ENCODE results near the gene CASK.

Gene CASK

GRCh38 chrX:41913476-41913875 is 9.9 kb downstream of the CASK start:
- Histone ChIP-seq H3K27me3 (replicated peaks; ENCODE audit: control insufficient read depth, insufficient read depth, low read length, poor library complexity, severe bottlenecking) (no peaks in the 10 kb centered on the region), H3K4me1 (ENCODE audit: control insufficient read depth, insufficient read depth, low read length, poor library complexity, severe bottlenecking) (peaks cover 7% of the 10 kb centered on the region), H3K4me3 (ENCODE audit: insufficient read depth, low read depth, low read length, poor library complexity, severe bottlenecking) (no peak overlapping the region), H3K9me3 (ENCODE audit: control insufficient read depth, low read length) (no peaks in the 10 kb centered on the region), H3K27ac (ENCODE audit: insufficient read depth, low read length, poor library complexity, severe bottlenecking) (no peak overlapping the region), H3K36me3 (ENCODE audit: control insufficient read depth, insufficient read depth, low read length) (no peaks in the 10 kb centered on the region)
- no peak for DNase-seq

GRCh38 chrX:41912923-41913322 is 10.4 kb downstream of the CASK start:
- Histone ChIP-seq H3K9me3 (ENCODE audit: control insufficient read depth, low read length) (no peaks in the 10 kb centered on the region), H3K27ac (ENCODE audit: insufficient read depth, low read length, poor library complexity, severe bottlenecking) (no peak overlapping the region), H3K4me1 (ENCODE audit: control insufficient read depth, insufficient read depth, low read length, poor library complexity, severe bottlenecking) (peaks cover 7% of the 10 kb centered on the region), H3K4me3 (ENCODE audit: insufficient read depth, low read depth, low read length, poor library complexity, severe bottlenecking) (no peak overlapping the region), H3K36me3 (ENCODE audit: control insufficient read depth, insufficient read depth, low read length) (no peaks in the 10 kb centered on the region), H3K27me3 (replicated peaks; ENCODE audit: control insufficient read depth, insufficient read depth, low read length, poor library complexity, severe bottlenecking) (no peaks in the 10 kb centered on the region)
- no peak for DNase-seq

- no peaks in the 10 kb centered on the region for H3K36me3 ChIP-seq (ENCODE audit: control insufficient read depth, insufficient read depth, low read length)
- H3K4me1 ChIP-seq (ENCODE audit: control insufficient read depth, insufficient read depth, low read length, poor library complexity, severe bottlenecking), result no peaks in the 10 kb centered on the region
- no peak for DNase-seq
Measured at GRCh38 chrX:41909068-41909467, 14.3 kb downstream of the CASK start.

GRCh38 chrX:41906515-41907187 is 16.7 kb downstream of the CASK start:
- Histone ChIP-seq H3K27me3 (replicated peaks; ENCODE audit: control insufficient read depth, insufficient read depth, low read length, poor library complexity, severe bottlenecking) (no peaks in the 10 kb centered on the region), H3K9me3 (ENCODE audit: control insufficient read depth, low read length) (no peaks in the 10 kb centered on the region), H3K36me3 (ENCODE audit: control insufficient read depth, insufficient read depth, low read length) (no peaks in the 10 kb centered on the region), H3K4me3 (ENCODE audit: insufficient read depth, low read depth, low read length, poor library complexity, severe bottlenecking) (no peak overlapping the region), H3K27ac (ENCODE audit: insufficient read depth, low read length, poor library complexity, severe bottlenecking) (no peak overlapping the region), H3K4me1 (ENCODE audit: control insufficient read depth, insufficient read depth, low read length, poor library complexity, severe bottlenecking) (no peaks in the 10 kb centered on the region)
- no peak for DNase-seq

More at GRCh38 chrX:41909068-41909467, 14.3 kb downstream of the CASK start:
- no peaks in the 10 kb centered on the region for H3K9me3 ChIP-seq (ENCODE audit: control insufficient read depth, low read length)
- no peak overlapping the region for H3K27ac ChIP-seq (ENCODE audit: insufficient read depth, low read length, poor library complexity, severe bottlenecking)
- no peaks in the 10 kb centered on the region for H3K27me3 ChIP-seq (replicated peaks; ENCODE audit: control insufficient read depth, insufficient read depth, low read length, poor library complexity, severe bottlenecking)
- no peak overlapping the region for H3K4me3 ChIP-seq (ENCODE audit: insufficient read depth, low read depth, low read length, poor library complexity, severe bottlenecking)

- Histone ChIP-seq H3K36me3 (ENCODE audit: control insufficient read depth, insufficient read depth, low read length) (no peaks in the 10 kb centered on the region), H3K4me3 (ENCODE audit: insufficient read depth, low read depth, low read length, poor library complexity, severe bottlenecking) (no peak overlapping the region), H3K4me1 (ENCODE audit: control insufficient read depth, insufficient read depth, low read length, poor library complexity, severe bottlenecking) (no peaks in the 10 kb centered on the region), H3K9me3 (ENCODE audit: control insufficient read depth, low read length) (no peaks in the 10 kb centered on the region), H3K27me3 (replicated peaks; ENCODE audit: control insufficient read depth, insufficient read depth, low read length, poor library complexity, severe bottlenecking) (no peaks in the 10 kb centered on the region), H3K27ac (ENCODE audit: insufficient read depth, low read length, poor library complexity, severe bottlenecking) (no peak overlapping the region)
- DNase-seq, result no peak
Measured at GRCh38 chrX:41903544-41903943, 19.8 kb downstream of the CASK start.

- H3K9me3 ChIP-seq (ENCODE audit: control insufficient read depth, low read length), result no peaks in the 10 kb centered on the region
Measured at GRCh38 chrX:41900321-41900720, 23.0 kb downstream of the CASK start.

GRCh38 chrX:41895826-41896225 is 27.5 kb downstream of the CASK start:
- H3K36me3 ChIP-seq (ENCODE audit: control insufficient read depth, insufficient read depth, low read length), result no peaks in the 10 kb centered on the region
- no peak overlapping the region for H3K4me3 ChIP-seq (ENCODE audit: insufficient read depth, low read depth, low read length, poor library complexity, severe bottlenecking)
- DNase-seq, result no peak
- H3K27ac ChIP-seq (ENCODE audit: insufficient read depth, low read length, poor library complexity, severe bottlenecking), result no peak overlapping the region
- no peaks in the 10 kb centered on the region for H3K9me3 ChIP-seq (ENCODE audit: control insufficient read depth, low read length)
- no peaks in the 10 kb centered on the region for H3K27me3 ChIP-seq (replicated peaks; ENCODE audit: control insufficient read depth, insufficient read depth, low read length, poor library complexity, severe bottlenecking)
- H3K4me1 ChIP-seq (ENCODE audit: control insufficient read depth, insufficient read depth, low read length, poor library complexity, severe bottlenecking), result no peaks in the 10 kb centered on the region

More at GRCh38 chrX:41900321-41900720, 23.0 kb downstream of the CASK start:
- H3K4me3 ChIP-seq (ENCODE audit: insufficient read depth, low read depth, low read length, poor library complexity, severe bottlenecking), result no peak overlapping the region
- H3K4me1 ChIP-seq (ENCODE audit: control insufficient read depth, insufficient read depth, low read length, poor library complexity, severe bottlenecking), result no peaks in the 10 kb centered on the region
- no peak overlapping the region for H3K27ac ChIP-seq (ENCODE audit: insufficient read depth, low read length, poor library complexity, severe bottlenecking)
- no peak for DNase-seq
- no peaks in the 10 kb centered on the region for H3K36me3 ChIP-seq (ENCODE audit: control insufficient read depth, insufficient read depth, low read length)
- no peaks in the 10 kb centered on the region for H3K27me3 ChIP-seq (replicated peaks; ENCODE audit: control insufficient read depth, insufficient read depth, low read length, poor library complexity, severe bottlenecking)

GRCh38 chrX:41890026-41890423 is 33.3 kb downstream of the CASK start:
- Histone ChIP-seq H3K4me3 (ENCODE audit: insufficient read depth, low read depth, low read length, poor library complexity, severe bottlenecking) (no peak overlapping the region), H3K4me1 (ENCODE audit: control insufficient read depth, insufficient read depth, low read length, poor library complexity, severe bottlenecking) (no peaks in the 10 kb centered on the region), H3K27me3 (replicated peaks; ENCODE audit: control insufficient read depth, insufficient read depth, low read length, poor library complexity, severe bottlenecking) (no peaks in the 10 kb centered on the region), H3K36me3 (ENCODE audit: control insufficient read depth, insufficient read depth, low read length) (no peaks in the 10 kb centered on the region), H3K9me3 (ENCODE audit: control insufficient read depth, low read length) (no peaks in the 10 kb centered on the region), H3K27ac (ENCODE audit: insufficient read depth, low read length, poor library complexity, severe bottlenecking) (no peak overlapping the region)
- DNase-seq, result no peak

- Histone ChIP-seq H3K27ac (ENCODE audit: insufficient read depth, low read length, poor library complexity, severe bottlenecking) (no peak overlapping the region), H3K27me3 (replicated peaks; ENCODE audit: control insufficient read depth, insufficient read depth, low read length, poor library complexity, severe bottlenecking) (no peaks in the 10 kb centered on the region), H3K9me3 (ENCODE audit: control insufficient read depth, low read length) (no peaks in the 10 kb centered on the region), H3K36me3 (ENCODE audit: control insufficient read depth, insufficient read depth, low read length) (no peaks in the 10 kb centered on the region), H3K4me3 (ENCODE audit: insufficient read depth, low read depth, low read length, poor library complexity, severe bottlenecking) (no peak overlapping the region), H3K4me1 (ENCODE audit: control insufficient read depth, insufficient read depth, low read length, poor library complexity, severe bottlenecking) (no peaks in the 10 kb centered on the region)
- DNase-seq, result no peak
Measured at GRCh38 chrX:41889317-41890025, 33.9 kb downstream of the CASK start.

GRCh38 chrX:41887691-41888090 is 35.7 kb downstream of the CASK start:
- Histone ChIP-seq H3K4me1 (ENCODE audit: control insufficient read depth, insufficient read depth, low read length, poor library complexity, severe bottlenecking) (no peaks in the 10 kb centered on the region), H3K9me3 (ENCODE audit: control insufficient read depth, low read length) (no peaks in the 10 kb centered on the region), H3K27me3 (replicated peaks; ENCODE audit: control insufficient read depth, insufficient read depth, low read length, poor library complexity, severe bottlenecking) (no peaks in the 10 kb centered on the region), H3K27ac (ENCODE audit: insufficient read depth, low read length, poor library complexity, severe bottlenecking) (no peak overlapping the region), H3K4me3 (ENCODE audit: insufficient read depth, low read depth, low read length, poor library complexity, severe bottlenecking) (no peak overlapping the region), H3K36me3 (ENCODE audit: control insufficient read depth, insufficient read depth, low read length) (no peaks in the 10 kb centered on the region)
- no peak for DNase-seq

Data from effector memory CD4-positive, alpha-beta T cell (primary cell).